HG02970 (cell line): Measurements from ENCODE around the gene DLG4.

Experiments
- ATAC-seq: cut with Tn5 transposase; IDR thresholded peaks from one replicate; pipeline ENCODE4 v1.9.1; 2021; ENCODE audit warnings: mild to moderate bottlenecking, moderate library complexity, moderate number of reproducible peaks; ENCODE audit not compliant: unreplicated experiment, low FRiP score

Gene DLG4

GRCh38 chr17:7233701-7234082, 14.1 kb upstream of the DLG4 start:
- ATAC-seq: no peak

GRCh38 chr17:7232114-7232513, 12.5 kb upstream of the DLG4 start:
- no peak for ATAC-seq

GRCh38 chr17:7229504-7229903, 9.9 kb upstream of the DLG4 start:
- no peak for ATAC-seq

- ATAC-seq: no peak
These were observed 9.3 kb upstream of the DLG4 start for GRCh38 chr17:7228920-7229319.

GRCh38 chr17:7226721-7227710, 7.4 kb upstream of the DLG4 start:
- ATAC-seq: no peak

GRCh38 chr17:7225711-7226331, 6.2 kb upstream of the DLG4 start:
- ATAC-seq: no peak

- no peak for ATAC-seq
These were observed 5.0 kb upstream of the DLG4 start for GRCh38 chr17:7224661-7225111.

GRCh38 chr17:7224110-7224509, 4.5 kb upstream of the DLG4 start:
- no peak for ATAC-seq

- no peak for ATAC-seq
These were observed 3.7 kb upstream of the DLG4 start for GRCh38 chr17:7223375-7223774.

GRCh38 chr17:7222972-7223292, 3.3 kb upstream of the DLG4 start:
- ATAC-seq: no peak

GRCh38 chr17:7222093-7222971, 2.7 kb upstream of the DLG4 start:
- ATAC-seq: no peak

GRCh38 chr17:7221278-7222092, 1.8 kb upstream of the DLG4 start:
- ATAC-seq: no peak

- ATAC-seq: no peak
These were observed 1.1 kb upstream of the DLG4 start for GRCh38 chr17:7220593-7221277.

GRCh38 chr17:7219229-7219811, 316 bp downstream of the DLG4 start:
- no peak for ATAC-seq

- ATAC-seq: no peak
These were observed 878 bp downstream of the DLG4 start for GRCh38 chr17:7218758-7219157.

- ATAC-seq: no peak
These were observed 1.5 kb downstream of the DLG4 start for GRCh38 chr17:7218166-7218565.

- ATAC-seq: no peak
These were observed 2.3 kb downstream of the DLG4 start for GRCh38 chr17:7217113-7217987.
